GM12873 (cell line): ENCODE results near the gene UHRF2.

Experiments used
- TF ChIP-seq, protein P1 (sequence below): IDR thresholded peaks from 2 replicates; pipeline ENCODE4 v1.5.1; 2012; ENCODE audit warnings: low read depth, mild to moderate bottlenecking, moderate library complexity, low read length, control low read depth; ENCODE audit not compliant: insufficient read depth; ENCODE audit errors: missing control alignments

The UHRF2 gene

GRCh38 chr9:6433410-6433809 is 20.4 kb downstream of the UHRF2 start:
- TF ChIP-seq, protein P1, sequence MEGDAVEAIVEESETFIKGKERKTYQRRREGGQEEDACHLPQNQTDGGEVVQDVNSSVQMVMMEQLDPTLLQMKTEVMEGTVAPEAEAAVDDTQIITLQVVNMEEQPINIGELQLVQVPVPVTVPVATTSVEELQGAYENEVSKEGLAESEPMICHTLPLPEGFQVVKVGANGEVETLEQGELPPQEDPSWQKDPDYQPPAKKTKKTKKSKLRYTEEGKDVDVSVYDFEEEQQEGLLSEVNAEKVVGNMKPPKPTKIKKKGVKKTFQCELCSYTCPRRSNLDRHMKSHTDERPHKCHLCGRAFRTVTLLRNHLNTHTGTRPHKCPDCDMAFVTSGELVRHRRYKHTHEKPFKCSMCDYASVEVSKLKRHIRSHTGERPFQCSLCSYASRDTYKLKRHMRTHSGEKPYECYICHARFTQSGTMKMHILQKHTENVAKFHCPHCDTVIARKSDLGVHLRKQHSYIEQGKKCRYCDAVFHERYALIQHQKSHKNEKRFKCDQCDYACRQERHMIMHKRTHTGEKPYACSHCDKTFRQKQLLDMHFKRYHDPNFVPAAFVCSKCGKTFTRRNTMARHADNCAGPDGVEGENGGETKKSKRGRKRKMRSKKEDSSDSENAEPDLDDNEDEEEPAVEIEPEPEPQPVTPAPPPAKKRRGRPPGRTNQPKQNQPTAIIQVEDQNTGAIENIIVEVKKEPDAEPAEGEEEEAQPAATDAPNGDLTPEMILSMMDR, result no peak

DNA sequence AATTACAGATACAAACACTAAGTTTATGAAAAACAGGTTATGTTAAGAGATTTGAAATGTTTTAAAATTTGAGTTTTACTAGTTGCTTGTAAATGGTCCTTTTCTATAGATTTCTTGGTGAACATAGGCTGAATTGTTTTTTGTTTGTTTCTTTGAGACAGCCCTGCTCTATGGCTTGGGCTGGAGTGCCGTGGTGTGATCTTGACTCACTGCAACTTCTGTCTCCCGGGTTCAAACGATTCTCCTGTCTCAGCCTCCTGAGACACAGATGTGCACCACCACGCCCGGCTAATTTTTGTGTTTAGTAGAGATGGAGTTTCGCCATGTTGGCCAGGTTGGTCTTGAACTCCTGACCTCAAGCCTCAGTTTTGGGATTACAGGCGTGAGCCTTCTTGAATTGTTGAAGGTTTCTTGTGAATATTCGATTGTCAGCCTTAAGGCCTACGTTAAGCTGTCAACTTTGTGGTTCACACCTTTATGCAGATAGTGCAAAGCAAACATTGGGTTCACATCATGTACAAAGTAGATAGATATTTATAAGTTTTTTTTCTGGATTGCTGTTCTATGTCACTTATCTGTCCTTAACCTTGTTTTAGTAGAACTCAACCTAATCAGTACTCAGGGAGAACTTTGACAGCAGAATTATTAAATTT is 26.2 kb downstream of the UHRF2 start:
- TF ChIP-seq, protein P1, result no peak

- TF ChIP-seq, protein P1, result no peak
These were observed 27.4 kb downstream of the UHRF2 start for GRCh38 chr9:6440405-6440804.

- TF ChIP-seq, protein P1, result no peak
These were observed 28.3 kb downstream of the UHRF2 start for GRCh38 chr9:6441269-6441668.

DNA sequence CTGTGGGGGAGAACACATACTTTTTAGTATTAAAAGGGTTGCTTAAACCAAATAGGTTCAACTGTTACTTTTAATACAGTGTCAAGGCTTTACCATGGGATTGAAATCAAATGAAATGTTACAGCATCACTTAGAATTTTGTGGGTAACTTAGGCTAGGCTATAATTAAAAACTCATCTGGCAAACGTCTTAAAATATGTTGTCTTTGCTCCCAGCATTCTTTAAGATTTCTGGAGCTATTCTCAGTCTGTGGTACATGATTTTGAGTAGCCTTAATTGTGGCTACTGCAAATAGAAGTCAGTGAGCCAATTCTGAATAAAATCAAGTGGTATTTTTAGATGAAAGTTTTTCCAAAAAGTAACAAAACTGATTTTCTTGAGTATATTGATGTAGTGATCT is 30.7 kb downstream of the UHRF2 start:
- TF ChIP-seq, protein P1, result no peak

GRCh38 chr9:6444128-6444527 is 31.1 kb downstream of the UHRF2 start:
- TF ChIP-seq, protein P1, result no peak

DNA sequence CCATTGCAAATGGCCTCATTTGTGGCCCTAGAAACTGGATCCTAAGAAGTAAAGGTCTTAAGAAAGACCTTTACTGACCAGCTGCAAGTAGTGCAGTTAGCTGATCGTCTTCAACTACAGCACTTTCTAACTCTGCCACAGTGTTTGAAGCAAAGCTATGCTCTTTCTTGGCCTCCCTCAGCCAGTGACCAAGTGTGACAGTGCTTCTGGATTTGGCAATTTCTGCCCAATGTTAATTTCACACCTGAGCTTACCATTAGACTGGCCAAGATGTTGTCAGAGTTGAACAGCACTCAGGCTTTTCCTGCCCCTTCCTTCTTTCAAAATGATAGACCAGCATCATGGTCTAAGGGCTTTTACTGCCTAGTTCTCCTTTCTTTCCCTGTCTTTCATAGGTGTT is 36.1 kb downstream of the UHRF2 start:
- TF ChIP-seq, protein P1, result no peak

- TF ChIP-seq, protein P1, result no peak
These were observed 36.6 kb downstream of the UHRF2 start for GRCh38 chr9:6449645-6450044.
